RPMI8226 (cell line): ENCODE results near the gene SNX22.

ENCODE experiments used
- DNase-seq: peaks from one replicate; pipeline ENCODE4 v3.0.0-alpha.2; 2015

Gene SNX22

GRCh38 chr15:64136347-64136746 lies 15.2 kb upstream of the SNX22 start:
- no peak for DNase-seq

- DNase-seq, result peak; percentile 51
Measured at GRCh38 chr15:64137226-64137833, 14.2 kb upstream of the SNX22 start.

GRCh38 chr15:64138331-64138941 lies 13.1 kb upstream of the SNX22 start:
- DNase-seq, result no peak

GRCh38 chr15:64141798-64142512 lies 9.6 kb upstream of the SNX22 start:
- DNase-seq, result no peak

- no peak for DNase-seq
Measured at GRCh38 chr15:64143276-64143675, 8.3 kb upstream of the SNX22 start.

- no peak for DNase-seq
Measured at GRCh38 chr15:64144192-64144564, 7.4 kb upstream of the SNX22 start.

GRCh38 chr15:64144565-64145281 lies 6.8 kb upstream of the SNX22 start:
- no peak for DNase-seq

GRCh38 chr15:64146041-64146440 lies 5.5 kb upstream of the SNX22 start:
- no peak for DNase-seq

GRCh38 chr15:64146520-64146884 lies 5.0 kb upstream of the SNX22 start:
- no peak for DNase-seq

GRCh38 chr15:64146885-64147681 lies 4.4 kb upstream of the SNX22 start:
- DNase-seq, result no peak

- DNase-seq, result no peak
Measured at GRCh38 chr15:64148168-64148567, 3.4 kb upstream of the SNX22 start.

- DNase-seq, result no peak
Measured at GRCh38 chr15:64148581-64148980, 3.0 kb upstream of the SNX22 start.

- DNase-seq, result peak; percentile 67
Measured at GRCh38 chr15:64149424-64149823, 2.1 kb upstream of the SNX22 start.

GRCh38 chr15:64149893-64150578 lies 1.5 kb upstream of the SNX22 start:
- no peak for DNase-seq

GRCh38 chr15:64152507-64153387 lies 1.2 kb downstream of the SNX22 start:
- DNase-seq, result peak; percentile 62

- peak; percentile 96 for DNase-seq
Measured at GRCh38 chr15:64153480-64154367, 2.2 kb downstream of the SNX22 start.

- no peak for DNase-seq
Measured at GRCh38 chr15:64155802-64156651, 4.5 kb downstream of the SNX22 start.

GRCh38 chr15:64156652-64157331 lies 5.3 kb downstream of the SNX22 start:
- no peak for DNase-seq
